Measurements from ENCODE around the gene HECTD1. TPM values are rescaled to one million over a fixed set of nuclear protein-coding genes. Genes with fewer than 3 reads are reported as not detected.

The HECTD1 gene
- total and polyA plus RNA-seq, 9 of the 15 experiments (the other 6 are each of a cell fraction or from before 2014, with no cell fraction given), result 27.9 to 111 (median 78.1) TPM

DNA sequence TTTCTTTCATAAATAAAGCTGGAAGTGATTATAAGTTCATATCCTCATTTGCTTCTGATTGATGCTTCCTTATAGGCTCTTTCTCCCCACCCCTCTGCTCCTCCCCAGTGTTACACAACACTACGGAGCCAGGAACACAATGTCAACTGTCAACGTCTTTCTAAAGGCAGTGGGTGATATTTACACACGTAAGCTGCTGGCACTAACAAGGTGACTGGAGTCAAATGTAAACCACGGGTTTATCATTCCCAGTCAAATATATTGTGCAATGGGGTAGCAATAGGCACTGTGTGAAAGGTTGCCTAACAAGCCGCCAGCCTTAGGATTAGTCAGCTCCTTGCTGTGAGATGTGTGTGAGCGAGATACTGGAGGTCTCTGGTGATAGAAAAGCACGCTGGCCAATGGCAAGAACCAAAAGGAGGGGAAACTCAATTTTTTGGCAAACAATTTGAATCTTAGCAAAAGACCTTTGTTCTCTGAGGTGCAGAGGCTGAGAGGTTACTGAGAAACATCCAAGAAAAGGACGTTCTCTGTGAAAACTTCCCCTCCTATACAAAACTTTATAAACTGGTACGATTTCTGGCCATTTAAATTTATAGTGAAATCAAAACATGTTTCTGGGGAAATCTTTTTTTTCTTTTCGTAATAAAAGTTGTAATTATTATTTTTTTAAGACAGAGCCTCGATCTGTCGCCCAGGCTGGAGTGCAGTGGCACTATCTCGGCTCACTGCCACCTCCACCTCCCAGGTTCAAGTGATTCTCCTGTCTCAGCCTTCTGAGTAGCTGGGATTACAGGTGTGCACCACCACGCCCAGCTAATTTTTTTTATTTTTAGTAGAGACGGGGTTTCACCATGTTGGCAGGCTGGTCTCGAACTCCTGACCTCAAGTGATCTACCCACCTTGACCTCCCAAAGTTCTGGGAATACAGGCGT is 22.3 kb upstream of the HECTD1 start (continued):
- TF ChIP-seq, protein P1, sequence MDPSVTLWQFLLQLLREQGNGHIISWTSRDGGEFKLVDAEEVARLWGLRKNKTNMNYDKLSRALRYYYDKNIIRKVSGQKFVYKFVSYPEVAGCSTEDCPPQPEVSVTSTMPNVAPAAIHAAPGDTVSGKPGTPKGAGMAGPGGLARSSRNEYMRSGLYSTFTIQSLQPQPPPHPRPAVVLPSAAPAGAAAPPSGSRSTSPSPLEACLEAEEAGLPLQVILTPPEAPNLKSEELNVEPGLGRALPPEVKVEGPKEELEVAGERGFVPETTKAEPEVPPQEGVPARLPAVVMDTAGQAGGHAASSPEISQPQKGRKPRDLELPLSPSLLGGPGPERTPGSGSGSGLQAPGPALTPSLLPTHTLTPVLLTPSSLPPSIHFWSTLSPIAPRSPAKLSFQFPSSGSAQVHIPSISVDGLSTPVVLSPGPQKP (CRISPR knock-in tag; IDR thresholded peaks at IDR 0.05), result no peak
- peak; percentile 84 for TF ChIP-seq RNF2 (IDR thresholded peaks at IDR 0.05)
- TF ChIP-seq, protein P2, sequence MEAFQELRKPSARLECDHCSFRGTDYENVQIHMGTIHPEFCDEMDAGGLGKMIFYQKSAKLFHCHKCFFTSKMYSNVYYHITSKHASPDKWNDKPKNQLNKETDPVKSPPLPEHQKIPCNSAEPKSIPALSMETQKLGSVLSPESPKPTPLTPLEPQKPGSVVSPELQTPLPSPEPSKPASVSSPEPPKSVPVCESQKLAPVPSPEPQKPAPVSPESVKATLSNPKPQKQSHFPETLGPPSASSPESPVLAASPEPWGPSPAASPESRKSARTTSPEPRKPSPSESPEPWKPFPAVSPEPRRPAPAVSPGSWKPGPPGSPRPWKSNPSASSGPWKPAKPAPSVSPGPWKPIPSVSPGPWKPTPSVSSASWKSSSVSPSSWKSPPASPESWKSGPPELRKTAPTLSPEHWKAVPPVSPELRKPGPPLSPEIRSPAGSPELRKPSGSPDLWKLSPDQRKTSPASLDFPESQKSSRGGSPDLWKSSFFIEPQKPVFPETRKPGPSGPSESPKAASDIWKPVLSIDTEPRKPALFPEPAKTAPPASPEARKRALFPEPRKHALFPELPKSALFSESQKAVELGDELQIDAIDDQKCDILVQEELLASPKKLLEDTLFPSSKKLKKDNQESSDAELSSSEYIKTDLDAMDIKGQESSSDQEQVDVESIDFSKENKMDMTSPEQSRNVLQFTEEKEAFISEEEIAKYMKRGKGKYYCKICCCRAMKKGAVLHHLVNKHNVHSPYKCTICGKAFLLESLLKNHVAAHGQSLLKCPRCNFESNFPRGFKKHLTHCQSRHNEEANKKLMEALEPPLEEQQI (IDR thresholded peaks at IDR 0.05), result peak; percentile 81; the same call in 1 of the 2 replicates
- TF ChIP-seq NR2C2 (CRISPR knock-in tag; IDR thresholded peaks at IDR 0.05), result no peak
- peak; percentile 87 for TF ChIP-seq NR2C2 (tag; IDR thresholded peaks at IDR 0.05)
- peak; percentile 98 for TF ChIP-seq NBN (IDR thresholded peaks at IDR 0.05; ENCODE audit: low read depth)
- no peak for TF ChIP-seq DDX20 (tag; IDR thresholded peaks at IDR 0.05; ENCODE audit: low read depth)
- peak; percentile 76 for TF ChIP-seq MEF2D (tag; conservative IDR thresholded peaks at IDR 0.05; ENCODE audit: low read depth)
- peak; percentile 87 for TF ChIP-seq TCF3 (CRISPR knock-in tag; IDR thresholded peaks at IDR 0.05)
- TF ChIP-seq FOXK1 (CRISPR knock-in tag; IDR thresholded peaks at IDR 0.05; ENCODE audit: borderline replicate concordance), result no peak
- TF ChIP-seq ZSCAN32 (CRISPR knock-in tag; IDR thresholded peaks at IDR 0.05), result no peak
- TF ChIP-seq HDAC1 (IDR thresholded peaks at IDR 0.05), result peak in 1 of 2 experiments; percentile 79; a peak in 1 of 4 replicates
- TF ChIP-seq ZC3H11A (IDR thresholded peaks at IDR 0.05; ENCODE audit: low read depth, low read length), result no peak
- peak; percentile 94 for TF ChIP-seq SMARCA4 (IDR thresholded peaks at IDR 0.05)
- peak; percentile 75 for TF ChIP-seq MYC (IDR thresholded peaks at IDR 0.05; ENCODE audit: low read depth, low read length)
- TF ChIP-seq MYC (CRISPR knock-in tag; IDR thresholded peaks at IDR 0.05; ENCODE audit: borderline replicate concordance, low read depth), result no peak
- no peak for TF ChIP-seq ZNF124 (CRISPR knock-in tag; IDR thresholded peaks at IDR 0.05)
- TF ChIP-seq MAFG (tag; conservative IDR thresholded peaks at IDR 0.05), result peak; percentile 50; the same call in 1 of the 2 replicates
- no peak for TF ChIP-seq NR4A1 (CRISPR knock-in tag; IDR thresholded peaks at IDR 0.05)
- TF ChIP-seq NR4A1 (tag; IDR thresholded peaks at IDR 0.05), result no peak
- TF ChIP-seq DPF2 (IDR thresholded peaks at IDR 0.05), result peak; percentile 96
- TF ChIP-seq ZNF586 (CRISPR knock-in tag; conservative IDR thresholded peaks at IDR 0.05), result peak; percentile 90
- peak; percentile 95 for TF ChIP-seq FOSL1 (tag; conservative IDR thresholded peaks at IDR 0.05)
- TF ChIP-seq RCOR1 (IDR thresholded peaks at IDR 0.05; ENCODE audit: borderline replicate concordance in 1 of 2, low read depth in 2 of 2, low read length in 2 of 2), result peak in 1 of 2 experiments; percentile 75; a peak in 2 of 4 replicates
- TF ChIP-seq TBP (optimal IDR thresholded peaks at IDR 0.05; ENCODE audit: low read depth, low read length), result peak; percentile 58
- TF ChIP-seq TRIM28 (IDR thresholded peaks at IDR 0.05), result no peak

All from K562 (cell line).